H1 (cell line): ENCODE data around the gene SLX9. TPM values are rescaled to one million over a fixed set of nuclear protein-coding genes. Genes with fewer than 3 reads are reported as not detected.
A peak's percentile ranks its signal among the peaks of the same experiment; 100 is the strongest.

Experiments
- CTCF ChIA-PET: fragments of 300-600 bp; sonication (Branson Sonifier 250); formaldehyde crosslinking; loops from one replicate; lab custom pipeline; 2021; ENCODE audit not compliant: partially characterized antibody; lab: Charles Lee
- POLR2A ChIA-PET: fragments of 300-600 bp; sonication (Branson Sonifier 250); formaldehyde crosslinking; loops from one replicate; lab custom pipeline; 2021; ENCODE audit warnings: inconsistent platforms; ENCODE audit not compliant: partially characterized antibody; lab: Charles Lee
- DNase-seq, 2 experiments: peaks; one replicate each; pipeline versions ENCODE4 v3.0.0 to v3.0.0-alpha.2; 2010 to 2022; ENCODE audit warnings: low spot score in 2 of 2, low read depth in 1 of 2, mixed read lengths in 1 of 2
- FAIRE-seq: peaks from 2 replicates; lab custom pipeline; 2011; peaks lifted over from hg19 to GRCh38; lab: Jason Lieb, UNC
- H2AFZ ChIP-seq: 2 replicates; pipeline ENCODE4 v1.8.1; 2012; ENCODE audit warnings: low read length, inconsistent platforms
- H2AK5ac ChIP-seq: 2 replicates; pipeline ENCODE4 v1.6.1; 2013; ENCODE audit warnings: low read depth, low read length
- H2BK120ac ChIP-seq: replicated peaks from 2 replicates; pipeline ENCODE3; 2013; ENCODE audit warnings: low read depth, low read length, inconsistent platforms
- H2BK12ac ChIP-seq: 2 replicates; pipeline ENCODE4 v1.6.1; 2013; ENCODE audit warnings: low read depth, low read length
- H2BK15ac ChIP-seq: 2 replicates; pipeline ENCODE4 v1.6.1; 2013; ENCODE audit warnings: low read length
- H2BK20ac ChIP-seq: 2 replicates; pipeline ENCODE4 v1.6.1; 2013; ENCODE audit warnings: low read length
- H2BK5ac ChIP-seq: 2 replicates; pipeline ENCODE4 v1.6.1; 2013; ENCODE audit warnings: low read depth, low read length
- H3K14ac ChIP-seq: 2 replicates; pipeline ENCODE4 v1.6.1; 2013; ENCODE audit warnings: inconsistent platforms; ENCODE audit not compliant: insufficient read length
- H3K18ac ChIP-seq: 2 replicates; pipeline ENCODE4 v1.6.1; 2013; ENCODE audit warnings: low read length; ENCODE audit errors: extremely low read depth
- H3K23ac ChIP-seq: 2 replicates; pipeline ENCODE4 v1.6.1; 2013; ENCODE audit warnings: inconsistent platforms; ENCODE audit not compliant: insufficient read length
- H3K23me2 ChIP-seq: 2 replicates; pipeline ENCODE4 v1.6.1; 2013; ENCODE audit warnings: low read depth, low read length
- H3K27ac ChIP-seq: 2 replicates; pipeline ENCODE4 v1.6.1; 2011; ENCODE audit warnings: low read depth, low read length, inconsistent platforms
- H3K27me3 ChIP-seq, 4 experiments: replicated peaks in 1 of 4; 1 replicate in 1 of 4; 2 replicates in 3 of 4; pipeline versions ENCODE4 v1.6.1 to v1.8.1; 2011 to 2013; ENCODE audit warnings: low read length in 3 of 4, mild to moderate bottlenecking in 3 of 4, inconsistent platforms in 2 of 4, mixed read lengths in 2 of 4, moderate library complexity in 1 of 4; ENCODE audit not compliant: control insufficient read depth in 3 of 4, insufficient read depth in 3 of 4; ENCODE audit errors: extremely low read depth in 1 of 4
- H3K36me3 ChIP-seq, 4 experiments: 2 replicates each; pipeline versions ENCODE4 v1.6.1 to v1.8.1; 2011 to 2013; ENCODE audit warnings: mild to moderate bottlenecking in 4 of 4, low read length in 3 of 4, moderate library complexity in 2 of 4, control low read depth in 1 of 4, inconsistent platforms in 1 of 4; ENCODE audit not compliant: insufficient read depth in 4 of 4, control insufficient read depth in 2 of 4
- H3K4ac ChIP-seq: replicated peaks from 2 replicates; pipeline ENCODE3; 2013; ENCODE audit warnings: low read length, low read depth, mixed read lengths, inconsistent platforms; ENCODE audit not compliant: insufficient read length
- H3K4me1 ChIP-seq, 4 experiments: replicated peaks in 1 of 4; 1 replicate in 1 of 4; 2 replicates in 3 of 4; pipeline versions ENCODE4 v1.6.1 to v1.8.1; 2011 to 2013; ENCODE audit warnings: low read length in 3 of 4, inconsistent platforms in 2 of 4, mixed read lengths in 1 of 4; ENCODE audit not compliant: insufficient read depth in 4 of 4, control insufficient read depth in 3 of 4
- H3K4me2 ChIP-seq, 2 experiments: 2 replicates each; pipeline versions ENCODE4 v1.6.1 to v1.8.1; 2011 to 2013; ENCODE audit warnings: low read depth in 2 of 2, low read length in 2 of 2, control low read depth in 1 of 2, inconsistent platforms in 1 of 2, mild to moderate bottlenecking in 1 of 2; ENCODE audit not compliant: insufficient read depth in 1 of 2
- H3K4me3 ChIP-seq, 4 experiments: fragments of 200-600, 300-600 bp in 1 of 4; sonication (generic), shearing (Covaris generic), sonication (Bioruptor Twin) in 1 of 4; 2 replicates each; pipeline versions ENCODE4 v1.5.1 to v1.8.1; 2011 to 2016; ENCODE audit warnings: low read length in 4 of 4, low read depth in 3 of 4, control low read depth in 2 of 4, inconsistent platforms in 2 of 4, mild to moderate bottlenecking in 2 of 4, mixed read lengths in 1 of 4, moderate library complexity in 1 of 4; ENCODE audit not compliant: insufficient read depth in 2 of 4; ENCODE audit errors: extremely low read depth in 1 of 4
- H3K56ac ChIP-seq: replicated peaks from 2 replicates; pipeline ENCODE3; 2013; ENCODE audit warnings: low read depth, mild to moderate bottlenecking, mixed read lengths, low read length, inconsistent platforms; ENCODE audit not compliant: insufficient read length
- H3K79me1 ChIP-seq: 2 replicates; pipeline ENCODE4 v1.6.1; 2013; ENCODE audit warnings: low read depth, low read length, control low read depth
- H3K79me2 ChIP-seq, 2 experiments: 2 replicates each; pipeline versions ENCODE4 v1.6.1 to v1.8.1; 2012 to 2013; ENCODE audit warnings: low read length in 2 of 2, mild to moderate bottlenecking in 2 of 2, inconsistent platforms in 1 of 2; ENCODE audit not compliant: insufficient read depth in 2 of 2, control insufficient read depth in 1 of 2
- H3K9ac ChIP-seq, 4 experiments: replicated peaks in 1 of 4; 1 replicate in 1 of 4; 2 replicates in 3 of 4; pipeline versions ENCODE4 v1.6.1 to v1.8.1; 2011 to 2013; ENCODE audit warnings: low read depth in 3 of 4, low read length in 3 of 4, control low read depth in 2 of 4, mild to moderate bottlenecking in 2 of 4, moderate library complexity in 2 of 4, inconsistent platforms in 1 of 4; ENCODE audit errors: extremely low read depth in 1 of 4
- H3K9me3 ChIP-seq, 2 experiments: 2 replicates each; pipeline versions ENCODE4 v1.6.1 to v1.8.1; 2012 to 2013; ENCODE audit warnings: mild to moderate bottlenecking in 2 of 2, moderate library complexity in 2 of 2, control low read depth in 1 of 2, inconsistent platforms in 1 of 2, low read depth in 1 of 2, low read length in 1 of 2, mixed read lengths in 1 of 2; ENCODE audit not compliant: insufficient read depth in 2 of 2
- H4K20me1 ChIP-seq, 2 experiments: replicated peaks in 1 of 2; 2 replicates each; pipeline versions ENCODE3 to v1.8.1; 2011 to 2013; ENCODE audit warnings: inconsistent platforms in 2 of 2, low read length in 2 of 2, mild to moderate bottlenecking in 1 of 2; ENCODE audit not compliant: insufficient read depth in 2 of 2, control insufficient read depth in 1 of 2
- H4K5ac ChIP-seq: 2 replicates; pipeline ENCODE4 v1.6.1; 2013; ENCODE audit warnings: low read length, low read depth, mixed read lengths, inconsistent platforms; ENCODE audit not compliant: insufficient read length
- H4K8ac ChIP-seq: 2 replicates; pipeline ENCODE4 v1.8.0; 2013; ENCODE audit warnings: mild to moderate bottlenecking, moderate library complexity, low read length, inconsistent platforms; ENCODE audit not compliant: insufficient read depth; ENCODE audit errors: extremely low read depth
- H4K91ac ChIP-seq: replicated peaks from 2 replicates; pipeline ENCODE3; 2013; ENCODE audit warnings: low read length, mixed read lengths, inconsistent platforms; ENCODE audit not compliant: insufficient read length
- CBX8 ChIP-seq: fragments of 300-800, 300-1000 bp; sonication (generic); IDR thresholded peaks from 2 replicates; pipeline ENCODE4 v1.7.1; 2016; ENCODE audit warnings: low read depth, low read length, borderline replicate concordance
- FOSL1 ChIP-seq: IDR thresholded peaks from 2 replicates; pipeline ENCODE4 v1.6.1; 2011; ENCODE audit warnings: mild to moderate bottlenecking, low read depth, low read length, moderate library complexity; ENCODE audit not compliant: insufficient read depth
- GABPA ChIP-seq: IDR thresholded peaks from 2 replicates; pipeline ENCODE4 v1.6.1; 2011; ENCODE audit warnings: mild to moderate bottlenecking, low read length, moderate library complexity, borderline replicate concordance; ENCODE audit not compliant: insufficient read depth
- HDAC6 ChIP-seq: IDR thresholded peaks from one replicate; pipeline ENCODE4 v1.7.1; 2012; ENCODE audit warnings: low read depth, mild to moderate bottlenecking, inconsistent platforms, low read length, moderate library complexity
- JUND ChIP-seq: IDR thresholded peaks from 2 replicates; pipeline ENCODE4 v1.6.1; 2011; ENCODE audit warnings: mild to moderate bottlenecking, improper control_type of control experiment, low read length
- KDM1A ChIP-seq: fragments of 200-600, 300-600 bp; sonication (generic); IDR thresholded peaks from 2 replicates; pipeline ENCODE4 v1.7.1; 2016; ENCODE audit warnings: mild to moderate bottlenecking, low read length, borderline replicate concordance
- POLR2A ChIP-seq, 2 experiments: IDR thresholded peaks; 1 replicate in 1 of 2; 2 replicates in 1 of 2; pipeline ENCODE4 v1.6.1; 2011; ENCODE audit warnings: low read depth in 2 of 2, low read length in 2 of 2, mild to moderate bottlenecking in 2 of 2; ENCODE audit errors: control extremely low read depth in 1 of 2
- RXRA ChIP-seq: IDR thresholded peaks from 2 replicates; pipeline ENCODE4 v1.6.1; 2011; ENCODE audit warnings: low read depth, mild to moderate bottlenecking, low read length, moderate library complexity; ENCODE audit not compliant: insufficient read depth
- SP4 ChIP-seq: IDR thresholded peaks from 2 replicates; pipeline ENCODE4 v1.6.1; 2012; ENCODE audit warnings: low read length, inconsistent platforms
- SRF ChIP-seq: IDR thresholded peaks from 2 replicates; pipeline ENCODE4 v1.6.1; 2011; ENCODE audit warnings: mild to moderate bottlenecking, low read depth, low read length, moderate library complexity
- TAF7 ChIP-seq: optimal IDR thresholded peaks from 2 replicates; pipeline ENCODE3; 2011; ENCODE audit warnings: low read depth, mild to moderate bottlenecking, inconsistent platforms, low read length, moderate library complexity, borderline replicate concordance
- TEAD4 ChIP-seq: IDR thresholded peaks from 2 replicates; pipeline ENCODE4 v1.6.1; 2012; ENCODE audit warnings: low read depth, low read length, inconsistent platforms, mixed read lengths
- WGBS, 2 experiments: shearing (Covaris generic) in 1 of 2; methylation state at CpG; one replicate each; pipeline versions ENCODE4 v1.1.6 to v1.1.7; 2013 to 2015; ENCODE audit warnings: low lambda C conversion rate in 2 of 2, mixed read lengths in 2 of 2, inconsistent platforms in 1 of 2, low coverage in 1 of 2, missing lambda C conversion rate in 1 of 2; ENCODE audit not compliant: insufficient replicate concordance in 2 of 2, insufficient coverage in 1 of 2, insufficient read length in 1 of 2; ENCODE audit errors: extremely low coverage in 1 of 2, missing lambda C conversion rate in 1 of 2; 5-methylcytosine and 5-hydroxymethylcytosine counted together
- polyA plus RNA-seq, 7 experiments: library from polyadenylated mRNA; depleted of rRNA in 3 of 7; stranded (reverse) in 5 of 7; unstranded in 2 of 7; fragments of >200 nt in 5 of 7; fragments of 200-250 nt in 2 of 7; gene quantifications; 1 replicate in 5 of 7; 2 replicates in 1 of 7; 4 replicates in 1 of 7; pipeline versions ENCODE4 v1.2.1 to v1.2.3, GENCODE V29; 2011 to 2013; ENCODE audit warnings: missing spikeins in 2 of 7, mixed read lengths in 2 of 7
- total RNA-seq: library from RNA; stranded (reverse); fragmentation: NEBNext Ultra II Directional; extraction: Animal tissue kit (Norgen Biotek cat#: 25700); gene quantifications from 2 replicates; pipeline ENCODE4 v1.2.1, GENCODE V29; 2021

Gene SLX9
- total and polyA plus RNA-seq, 2 of the 8 experiments (the other 6 are each of a cell fraction or from before 2014, with no cell fraction given), result 17.7 to 57.3 TPM

- peak overlapping the region; percentile 21; the same call in 1 of the 2 replicates for H3K27ac ChIP-seq
- H3K36me3 ChIP-seq, result no peaks in the 10 kb centered on the region
- peak; percentile 41 to 79 for DNase-seq
- H2AK5ac ChIP-seq, result no peak overlapping the region
- no peak overlapping the region for H3K14ac ChIP-seq
- H3K9ac ChIP-seq, result peak overlapping the region in 1 of 4 experiments; percentile 27; a peak in 1 of 7 replicates
- H3K4ac ChIP-seq, result no peak overlapping the region
- peak overlapping the region; percentile 92 for H4K91ac ChIP-seq
- no peaks in the 10 kb centered on the region; a peak in 1 of 4 replicates for H3K9me3 ChIP-seq
- no peaks in the 10 kb centered on the region for H4K20me1 ChIP-seq
- H3K27me3 ChIP-seq, result peaks cover 0 to 16% (median 12%) of the 10 kb centered on the region in 4 experiments; a peak in 6 of 7 replicates
- no peaks in the 10 kb centered on the region for H3K79me2 ChIP-seq
- H3K23ac ChIP-seq, result no peak overlapping the region
- H2AFZ ChIP-seq, result peak overlapping the region; percentile 37
- H3K4me3 ChIP-seq, result peak overlapping the region in 1 of 4 experiments; percentile 32; a peak in 4 of 8 replicates
- FAIRE-seq, result no peak
- H2BK15ac ChIP-seq, result peak overlapping the region; percentile 74; the same call in 1 of the 2 replicates
- H2BK12ac ChIP-seq, result peak overlapping the region; percentile 82
- H3K79me1 ChIP-seq, result no peaks in the 10 kb centered on the region
- no peak overlapping the region for H4K8ac ChIP-seq
- no peak overlapping the region for H3K56ac ChIP-seq
- 29% methylated on average over 10 of the region's 10 CpGs; no CpG with 5 or more reads in 1 of the 2 experiments for WGBS, 2 experiments
- peak overlapping the region; percentile 74; the same call in 1 of the 2 replicates for H2BK5ac ChIP-seq
- no peak overlapping the region for H4K5ac ChIP-seq
- ChIA-PET CTCF (interaction anchor here (0.6 to 3.3 kb wide), 19 partner anchors 12 to 1982 kb away, joined by 3 to 14 read pairs (median 5); no protein-coding TSS in a partner anchor), POLR2A (interaction anchor here (0.7 to 1.9 kb wide), 5 partner anchors 9 to 86 kb away, joined by 3 to 5 read pairs (median 3); no protein-coding TSS in a partner anchor)
- H3K23me2 ChIP-seq, result no peaks in the 10 kb centered on the region
- peaks cover 0 to 26% (median 12%) of the 10 kb centered on the region in 4 experiments; a peak in 6 of 7 replicates for H3K4me1 ChIP-seq
- no peak overlapping the region for H2BK120ac ChIP-seq
- peak overlapping the region; percentile 25 to 55; a peak in 3 of 4 replicates for H3K4me2 ChIP-seq
- H3K18ac ChIP-seq, result peak overlapping the region; percentile 41; the same call in 1 of the 2 replicates
- peak overlapping the region; percentile 87; the same call in 1 of the 2 replicates for H2BK20ac ChIP-seq
- no peak for TF ChIP-seq JUND
- no peak for TF ChIP-seq KDM1A
- TF ChIP-seq TEAD4, result no peak
- no peak for TF ChIP-seq CBX8
- no peak for TF ChIP-seq HDAC6
- no peak for TF ChIP-seq TAF7
- no peak for TF ChIP-seq POLR2A (IDR thresholded peaks at IDR 0.05; ENCODE audit: control extremely low read depth in 1 of 2, low read depth in 2 of 2, low read length in 2 of 2)
- no peak for TF ChIP-seq FOSL1
- TF ChIP-seq SRF, result no peak
- no peak for TF ChIP-seq RXRA
- TF ChIP-seq GABPA, result no peak
- TF ChIP-seq SP4, result no peak
Measured at GRCh38 chr21:45012662-45013259, 72.9 kb downstream of the SLX9 start.
